HG02798 (cell line): ENCODE data around the gene ZNF236.
"Not testable (repeated sequence)": the region's sequence is repeated elsewhere in the genome, so short reads cannot be mapped to it uniquely, and the experiment has no call there.

Source experiments
- ATAC-seq: cut with Tn5 transposase; IDR thresholded peaks from one replicate; pipeline ENCODE4 v1.9.1; 2021; ENCODE audit warnings: mild to moderate bottlenecking; ENCODE audit not compliant: unreplicated experiment, poor library complexity

Gene ZNF236

DNA sequence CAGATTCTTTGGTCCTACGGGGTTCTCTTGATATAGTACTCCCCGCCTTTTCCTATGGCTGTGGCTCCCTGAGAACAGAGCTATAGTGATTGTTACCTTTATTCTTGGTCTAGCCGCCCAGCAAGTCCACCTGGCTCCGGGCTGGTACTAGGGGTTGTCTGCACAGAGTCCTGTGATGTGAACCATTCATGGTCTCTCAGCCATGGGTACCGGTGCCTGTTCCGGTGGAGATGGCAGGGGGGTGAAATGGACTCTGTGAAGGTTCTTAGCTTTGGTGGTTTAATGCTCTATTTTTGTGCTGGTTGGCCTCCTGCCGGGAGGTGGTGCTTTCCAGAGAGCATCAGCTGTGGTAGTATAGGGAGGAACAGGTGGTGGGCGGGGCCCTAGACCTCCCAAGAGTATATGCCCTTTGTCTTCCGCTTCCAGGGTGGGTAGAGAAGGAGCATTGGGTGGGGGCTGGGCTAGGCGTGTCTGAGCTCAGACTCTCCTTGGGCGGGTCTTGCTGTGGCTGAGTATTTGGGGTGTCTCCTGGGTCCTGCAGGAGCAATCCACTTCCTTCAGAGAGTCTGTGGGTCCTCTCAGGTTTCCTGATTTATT lies 143.3 kb downstream of the ZNF236 start:
- ATAC-seq, result peak; percentile 77

DNA sequence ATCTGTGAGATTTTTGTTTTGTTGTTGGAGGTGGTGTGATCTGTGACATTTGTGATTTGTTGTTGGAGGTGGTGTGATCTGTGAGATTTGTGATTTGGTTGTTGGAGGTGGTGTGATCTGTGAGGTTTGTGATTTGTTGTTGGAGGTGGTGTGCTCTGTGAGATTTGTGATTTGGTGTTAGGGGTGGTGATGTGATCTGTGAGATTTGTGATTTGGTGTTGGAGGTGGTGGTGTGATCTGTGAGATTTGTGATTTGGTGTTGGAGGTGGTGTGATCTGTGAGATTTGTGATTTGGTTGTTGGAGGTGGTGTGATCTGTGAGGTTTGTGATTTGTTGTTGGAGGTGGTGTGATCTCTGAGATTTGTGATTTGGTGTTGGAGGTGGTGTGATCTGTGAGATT lies 144.9 kb downstream of the ZNF236 start:
- ATAC-seq, result not testable (repeated sequence)

DNA sequence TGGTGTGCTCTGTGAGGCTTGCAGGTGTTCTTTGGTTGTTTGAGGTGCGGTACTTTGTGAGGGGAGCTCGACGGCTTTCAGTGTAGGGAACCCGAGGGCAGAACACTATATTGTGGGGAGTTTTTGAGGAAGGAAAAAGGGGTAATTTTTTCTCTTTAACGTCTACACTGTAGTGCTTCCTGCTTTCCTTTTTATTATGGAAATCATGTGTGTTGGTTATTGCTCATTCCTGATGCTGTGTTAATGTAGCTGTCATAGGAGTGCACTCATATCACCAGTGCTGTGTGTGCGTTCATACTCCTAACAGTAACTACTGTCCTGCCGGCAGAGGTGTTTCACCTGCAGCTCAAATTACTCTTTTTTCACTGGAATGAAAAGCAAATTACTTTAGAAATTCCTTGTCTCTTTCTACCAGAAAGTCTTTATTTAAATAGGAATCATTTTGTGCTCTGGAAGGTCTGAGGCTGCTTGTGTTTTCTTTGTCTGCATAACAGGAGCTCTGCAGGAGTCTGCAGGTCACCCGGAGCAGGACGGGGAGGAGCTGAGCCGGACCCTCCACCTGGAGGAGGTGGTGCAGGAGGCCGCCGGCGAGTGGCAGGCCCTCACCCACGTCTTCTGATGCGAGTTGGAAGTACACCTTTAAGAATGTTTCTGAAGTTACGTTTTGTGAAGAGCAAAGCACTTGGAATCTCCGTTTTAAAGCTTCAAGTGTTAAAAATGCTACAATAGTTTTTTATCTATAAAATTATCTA lies 145.5 kb downstream of the ZNF236 start:
- no peak for ATAC-seq

DNA sequence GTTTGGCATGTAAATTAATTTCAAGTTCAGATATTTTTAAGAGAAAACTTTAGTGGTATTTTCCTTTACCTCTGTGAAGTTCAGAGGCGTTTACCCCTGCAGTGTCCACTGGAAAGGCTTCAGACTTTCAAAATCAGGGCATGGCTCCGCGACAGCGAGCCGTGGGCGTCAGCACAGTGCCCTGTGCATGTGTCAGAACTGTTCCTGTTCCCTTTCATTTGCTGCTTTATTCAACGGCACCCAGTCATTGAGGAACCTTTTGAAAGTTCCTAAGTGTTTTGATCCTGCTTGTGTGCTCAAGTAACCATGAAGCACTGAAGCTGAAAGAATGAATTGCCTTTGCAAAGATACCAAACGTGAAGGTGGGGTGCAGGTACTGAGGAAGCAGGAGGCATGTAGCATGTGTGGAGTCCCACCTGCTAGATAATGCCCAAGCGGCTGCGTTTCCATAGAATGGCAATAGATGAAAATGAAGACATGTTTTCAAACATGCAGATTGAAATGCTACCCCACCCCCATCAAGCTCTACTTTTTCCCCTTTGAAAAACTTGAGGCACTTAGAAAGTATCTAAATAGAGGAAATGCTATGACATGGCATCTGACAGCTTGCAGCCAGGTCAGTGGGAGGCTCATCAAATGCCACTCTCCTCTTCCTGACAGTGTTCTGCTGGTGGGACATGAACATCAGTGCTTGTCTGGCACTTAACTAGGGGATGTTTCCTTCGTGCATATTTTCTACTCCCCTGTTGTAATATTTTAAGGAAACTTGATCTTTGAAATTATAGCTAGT lies 148.6 kb downstream of the ZNF236 start:
- no peak for ATAC-seq

DNA sequence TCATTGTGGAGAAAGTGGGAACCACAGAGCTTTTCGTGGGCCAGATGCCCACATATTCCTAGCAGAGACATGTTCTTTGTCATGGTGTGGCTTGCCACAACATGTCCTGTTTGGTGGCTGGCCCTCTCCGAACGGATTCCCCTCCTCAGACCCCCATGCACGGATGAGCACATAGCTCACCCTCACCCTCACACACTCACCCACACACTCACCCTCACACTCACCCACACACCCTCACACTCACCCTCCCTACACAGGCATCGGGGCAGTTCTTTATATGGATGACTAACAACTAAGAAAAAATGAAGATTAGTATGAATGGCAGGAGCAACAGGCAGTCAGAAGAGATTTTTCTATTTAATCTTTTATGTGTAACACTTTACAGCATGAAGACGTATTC lies 149.9 kb downstream of the ZNF236 start:
- no peak for ATAC-seq

- no peak for ATAC-seq
These were observed 150.6 kb downstream of the ZNF236 start for GRCh38 chr18:76972846-76973519.

GRCh38 chr18:76973520-76974266 lies 151.3 kb downstream of the ZNF236 start:
- no peak for ATAC-seq

DNA sequence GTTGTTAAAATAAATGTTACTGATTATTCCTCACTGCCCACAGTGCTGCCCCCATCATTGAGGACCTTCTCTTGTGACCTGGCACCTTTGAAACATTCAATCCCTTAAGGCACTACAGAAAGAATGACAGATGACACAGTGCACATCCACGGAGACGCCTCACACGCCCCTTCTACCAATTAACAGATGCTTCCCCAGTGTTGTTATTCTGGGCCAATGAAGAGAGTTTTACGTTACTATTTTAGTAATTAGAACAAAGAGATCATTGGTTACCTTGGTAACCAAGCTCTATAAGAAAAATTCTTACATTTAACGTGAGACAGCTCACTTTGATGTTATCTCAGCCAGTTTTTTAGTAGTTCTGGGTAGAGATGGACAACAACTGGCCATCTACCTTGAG lies 152.0 kb downstream of the ZNF236 start:
- no peak for ATAC-seq

- no peak for ATAC-seq
These were observed 153.3 kb downstream of the ZNF236 start for GRCh38 chr18:76975577-76976110.

DNA sequence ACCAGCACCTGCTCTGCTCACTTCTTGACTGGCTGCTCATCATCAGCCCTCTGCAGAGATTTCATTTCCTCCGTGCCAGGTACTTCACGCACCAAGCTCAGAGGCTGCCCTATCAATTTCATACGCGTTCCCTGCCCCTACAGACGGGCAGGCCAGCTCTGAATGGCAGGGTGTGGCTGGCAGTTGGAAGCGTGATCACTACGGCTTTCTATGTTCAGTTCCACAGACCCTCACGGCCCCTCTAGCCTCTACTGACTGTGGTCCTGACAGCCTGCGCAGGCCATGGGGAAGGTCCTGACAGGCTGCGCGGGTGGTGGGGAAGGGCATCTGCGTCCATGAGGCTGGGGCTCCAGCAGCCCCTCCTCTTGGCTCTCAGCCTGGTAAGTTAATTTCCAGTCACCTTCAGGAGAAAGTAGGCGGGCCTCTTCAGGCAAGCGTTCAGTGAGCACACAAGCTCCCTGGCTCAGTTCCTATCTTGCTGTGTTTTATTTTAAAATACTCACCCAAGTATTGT lies 154.8 kb downstream of the ZNF236 start:
- no peak for ATAC-seq

- no peak for ATAC-seq
These were observed 155.4 kb downstream of the ZNF236 start for GRCh38 chr18:76977684-76978232.

GRCh38 chr18:76978616-76979015 lies 156.3 kb downstream of the ZNF236 start:
- ATAC-seq, result no peak

DNA sequence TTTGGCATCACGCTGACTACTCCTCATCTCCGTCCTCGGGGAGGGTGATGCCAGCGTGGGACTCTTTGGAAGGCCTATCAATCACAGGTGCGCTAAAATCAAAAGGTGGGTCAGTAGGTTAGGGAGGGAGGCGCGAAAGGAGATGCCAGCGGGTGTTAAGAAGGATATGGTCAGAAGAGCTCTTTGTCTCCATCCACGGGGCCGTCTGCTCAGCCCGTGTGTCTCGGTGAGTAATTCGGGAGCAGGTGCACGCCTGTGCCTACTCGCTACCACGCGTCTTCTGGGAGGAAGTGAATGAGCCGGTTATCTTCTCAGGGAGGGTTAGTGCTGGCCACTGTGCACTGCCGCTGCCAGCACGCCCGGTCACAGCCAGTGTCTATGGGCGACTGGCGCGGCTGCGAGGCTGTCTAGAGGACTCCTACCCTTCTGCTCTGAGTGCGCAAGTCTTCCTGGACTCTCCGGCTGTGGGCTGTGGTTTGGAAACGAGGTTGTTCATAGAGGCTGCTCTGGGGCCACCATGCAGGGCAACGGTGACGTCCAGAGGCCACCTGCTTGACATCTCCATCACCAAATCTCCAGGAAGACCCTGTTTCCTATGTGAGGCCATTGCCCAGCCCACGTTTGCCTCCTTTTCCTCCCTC lies 156.9 kb downstream of the ZNF236 start:
- ATAC-seq, result no peak

- ATAC-seq, result no peak
These were observed 157.5 kb downstream of the ZNF236 start for GRCh38 chr18:76979906-76980305.

DNA sequence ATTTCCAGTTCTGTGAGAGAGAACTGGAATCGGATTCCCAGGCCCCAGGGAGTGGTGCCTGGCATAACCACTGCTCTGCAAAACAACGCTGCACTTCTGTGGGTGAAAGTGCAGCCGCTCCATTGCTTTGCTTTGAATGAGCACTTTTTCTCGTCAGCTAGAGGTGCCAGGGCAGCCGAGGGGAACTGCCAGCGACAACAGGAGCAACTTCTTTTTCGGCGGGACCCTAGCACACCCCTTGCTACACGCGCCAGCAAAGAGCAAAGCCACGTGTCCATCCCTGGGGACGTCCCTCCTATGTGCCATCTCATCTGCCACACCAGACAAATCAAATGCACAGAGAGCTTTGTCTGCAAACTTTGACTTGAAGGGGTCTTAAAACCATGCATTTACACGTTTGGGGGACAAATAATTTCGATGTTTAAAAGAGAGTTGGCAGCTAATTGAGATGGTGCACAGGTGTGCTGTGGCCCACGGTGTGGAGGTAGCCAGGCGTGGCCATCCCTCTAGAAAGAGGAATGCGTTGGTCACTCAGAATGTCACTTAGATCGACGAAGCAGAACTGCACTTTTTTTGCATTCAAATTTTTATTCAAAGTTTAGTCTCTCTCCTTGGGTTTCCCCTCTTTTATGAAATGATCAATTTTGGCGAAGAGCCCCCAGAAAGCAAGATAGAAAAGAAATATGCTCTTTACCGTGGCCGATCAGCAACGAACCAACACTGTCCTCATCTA lies 158.5 kb downstream of the ZNF236 start:
- peak; percentile 25 for ATAC-seq

GRCh38 chr18:76981396-76981968 lies 159.1 kb downstream of the ZNF236 start:
- peak; percentile 68 for ATAC-seq

DNA sequence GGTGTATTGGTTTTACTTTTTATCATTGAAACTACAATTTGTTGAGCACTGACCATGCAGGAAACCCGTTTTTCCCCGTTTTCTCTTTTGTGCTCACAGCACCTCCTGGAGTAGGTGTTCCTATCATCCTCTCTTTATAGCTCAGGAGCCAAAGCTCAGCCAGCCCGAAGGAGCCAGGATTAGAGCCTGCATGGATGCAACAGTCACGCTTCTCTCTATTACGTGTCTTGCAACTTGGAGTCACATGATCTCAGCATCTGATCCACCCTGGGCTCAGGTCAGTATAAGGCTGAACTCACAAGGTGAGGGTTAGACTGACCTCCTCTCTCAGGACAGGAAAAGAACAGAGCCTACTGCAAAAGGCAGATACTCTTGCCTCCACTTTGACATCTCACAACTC lies 159.7 kb downstream of the ZNF236 start:
- ATAC-seq, result no peak
